NCI-H82 (cell line): ENCODE results near the gene HSPA8.

Experiments used
- DNase-seq: peaks from one replicate; lab custom pipeline; 2025; lab: John Stamatoyannopoulos, UW

Gene HSPA8

DNA sequence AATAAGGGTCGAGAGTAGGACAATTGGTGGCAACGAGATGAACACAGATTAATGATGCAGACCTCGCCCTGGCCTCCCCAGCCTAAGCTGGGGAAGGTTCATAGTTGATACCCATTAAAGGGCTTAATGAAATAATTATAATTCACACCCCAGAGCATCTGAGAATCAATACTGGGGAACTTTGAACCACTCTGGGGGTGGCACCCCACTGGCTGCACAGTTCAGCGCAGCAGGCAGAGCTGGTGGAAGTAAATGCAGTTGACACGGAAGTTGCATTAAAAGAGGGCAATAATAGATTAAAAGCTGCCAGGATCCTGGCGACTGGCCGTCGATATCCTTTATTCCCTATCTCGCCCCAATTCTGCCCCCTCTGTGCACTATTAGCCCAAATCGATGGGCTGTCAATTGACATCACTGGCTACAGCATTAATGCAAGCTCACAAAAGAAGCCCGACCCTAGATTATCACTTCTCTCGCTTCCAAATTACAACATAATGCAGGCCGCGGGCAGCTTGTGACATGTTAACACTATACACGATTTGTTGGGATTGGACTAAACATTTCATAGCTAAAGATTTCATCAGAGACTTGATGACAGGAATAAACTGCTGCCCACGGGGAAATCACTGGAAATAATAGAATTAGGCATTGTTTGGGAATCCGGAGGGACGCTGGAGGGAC lies 14.5 kb downstream of the HSPA8 start:
- no peak for DNase-seq

DNA sequence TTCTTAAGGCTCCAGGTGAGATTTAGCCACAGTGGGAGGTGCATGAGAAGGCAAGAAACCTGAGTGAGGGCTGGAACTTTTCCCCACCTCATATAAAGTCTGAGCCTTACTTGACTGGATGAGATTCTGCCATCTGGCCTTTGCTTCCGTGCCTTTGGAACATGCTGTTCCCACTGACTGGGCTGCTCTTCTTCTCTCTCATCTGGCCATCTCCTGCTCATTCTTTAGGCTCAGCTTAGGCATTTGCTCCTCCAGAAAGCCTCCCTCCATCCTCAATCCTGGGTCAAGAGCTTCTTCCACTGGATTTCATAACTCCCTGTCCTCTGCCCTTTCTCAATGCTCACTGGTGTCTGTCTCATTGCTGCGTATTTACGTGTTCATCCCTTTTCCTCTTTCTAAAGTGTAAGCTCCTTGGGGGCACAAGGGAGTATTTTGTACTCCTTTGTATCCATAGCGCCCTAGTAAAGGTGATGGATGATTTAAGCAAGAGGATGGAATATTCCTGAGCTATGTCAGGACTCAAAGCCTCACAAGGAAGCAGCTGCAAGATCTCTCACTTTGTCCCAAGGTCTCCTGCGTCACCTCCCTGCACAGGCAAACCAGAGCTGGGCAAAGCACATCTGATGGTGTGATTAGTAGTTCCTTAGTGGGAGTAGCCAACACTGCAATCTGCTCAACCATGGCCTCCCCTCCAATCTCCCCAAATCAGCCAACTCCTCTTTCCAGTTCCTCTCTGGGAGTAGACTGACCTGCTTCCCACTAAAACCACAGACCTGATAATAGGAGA lies 15.3 kb downstream of the HSPA8 start:
- no peak for DNase-seq

DNA sequence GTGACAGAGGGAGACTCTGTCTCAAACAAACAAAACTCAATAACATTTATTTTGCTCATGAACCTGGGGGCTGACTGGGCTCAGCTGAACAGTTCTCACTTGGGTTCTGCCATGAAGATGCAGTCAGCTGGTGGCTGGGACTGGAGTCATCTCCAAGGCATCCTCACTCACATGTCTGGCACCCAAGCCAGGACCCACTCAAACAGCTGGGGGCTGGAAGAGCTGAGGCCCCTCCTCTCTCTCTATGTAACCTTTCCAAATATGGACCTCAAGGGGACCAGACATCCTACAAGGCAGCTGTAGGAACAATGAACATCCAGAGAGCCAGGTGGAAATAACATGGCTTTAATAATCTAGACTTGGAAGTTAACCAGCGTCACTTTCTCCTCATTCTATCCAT lies 16.8 kb downstream of the HSPA8 start:
- no peak for DNase-seq

DNA sequence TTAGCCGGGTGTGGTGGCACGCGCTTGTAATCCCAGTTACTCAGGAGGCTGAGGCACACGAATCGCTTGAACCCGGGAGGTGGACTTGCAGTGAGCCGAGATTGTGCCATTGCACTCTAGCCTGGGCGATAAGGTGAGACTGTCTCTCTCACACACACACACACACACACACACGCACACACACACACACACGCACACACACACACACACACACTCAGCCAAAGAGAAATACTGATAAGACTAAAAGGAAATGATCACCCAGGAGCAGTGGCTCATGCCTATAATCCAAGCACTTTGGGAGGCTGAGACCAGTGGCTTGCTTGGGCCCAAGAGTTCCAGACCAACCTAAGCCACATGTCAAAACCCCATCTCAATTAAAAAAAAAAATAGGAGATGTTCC lies 20.8 kb downstream of the HSPA8 start:
- no peak for DNase-seq

DNA sequence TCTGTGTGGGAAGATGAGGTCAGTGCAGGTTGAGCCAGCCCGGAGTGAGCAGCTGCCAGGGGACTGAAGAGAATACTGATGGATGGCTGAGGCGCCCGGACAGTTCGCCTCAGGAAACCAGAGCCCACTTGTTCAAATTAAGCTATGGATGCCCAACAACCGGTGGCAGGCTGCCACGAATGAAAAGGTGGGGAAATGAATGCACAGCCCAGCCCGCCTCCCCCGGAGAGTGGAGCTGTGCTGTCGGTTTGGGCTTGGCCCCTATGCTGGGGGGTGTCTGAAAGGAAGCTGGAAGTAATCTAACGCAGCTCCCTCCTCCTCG lies 21.9 kb downstream of the HSPA8 start:
- no peak for DNase-seq

DNA sequence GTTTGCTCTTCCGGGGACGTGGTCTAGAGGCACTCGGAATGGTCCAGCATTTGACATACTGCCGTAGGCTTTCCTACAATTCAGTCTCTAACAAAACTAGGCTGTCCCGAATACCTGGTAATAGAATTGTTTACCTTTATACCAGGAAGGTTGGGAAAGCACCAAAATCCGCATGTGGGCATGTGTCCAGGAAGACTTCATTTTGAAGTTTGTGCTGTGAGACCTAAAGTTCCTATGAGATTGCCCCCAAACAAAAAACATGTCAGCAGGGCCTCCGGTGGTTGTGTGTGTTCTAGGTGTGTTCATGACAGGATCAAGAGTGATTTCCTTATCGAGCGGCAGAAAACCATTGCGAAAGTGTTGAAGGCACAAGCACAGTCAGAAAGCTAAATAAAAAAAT lies 26.1 kb downstream of the HSPA8 start:
- DNase-seq = no peak

DNA sequence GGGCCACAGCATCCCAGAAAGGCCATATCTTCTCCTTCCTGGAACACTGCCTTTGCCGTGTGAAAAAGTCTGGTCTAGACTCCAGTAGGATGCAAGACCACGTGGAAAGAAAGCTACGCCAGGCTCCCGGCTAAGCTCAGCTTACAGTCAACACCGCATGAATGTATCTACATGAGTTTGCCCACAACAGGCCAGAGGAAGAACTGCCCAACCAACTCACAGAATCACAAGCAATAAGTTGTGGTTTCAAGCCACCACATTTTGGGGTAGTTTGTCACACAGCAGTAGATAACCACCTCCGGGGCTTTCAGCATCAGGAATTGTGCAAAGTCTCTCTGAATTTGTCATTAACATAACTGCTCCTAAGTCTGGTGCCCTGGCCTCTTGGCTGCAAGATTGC lies 27.3 kb downstream of the HSPA8 start:
- DNase-seq = no peak

DNA sequence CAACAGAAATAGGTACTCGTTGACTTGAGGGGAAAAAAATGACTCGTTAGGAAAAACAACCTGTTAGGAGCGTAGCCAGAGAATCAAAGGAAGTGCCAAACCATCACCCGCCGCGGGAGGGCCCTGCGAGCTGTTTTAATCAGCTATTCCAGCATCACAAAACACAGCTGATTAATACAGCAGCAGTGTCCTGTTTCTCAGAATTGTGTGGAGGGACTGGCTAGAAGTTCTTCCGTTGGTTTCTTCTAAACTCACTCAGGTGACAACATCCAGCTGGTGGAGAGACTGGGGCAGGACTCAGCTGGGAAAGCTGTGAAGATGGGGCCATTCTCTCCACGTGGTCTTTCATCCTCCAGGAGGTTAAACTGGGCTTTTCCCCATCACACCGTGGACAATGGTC lies 28.0 kb downstream of the HSPA8 start:
- DNase-seq = peak; percentile 21

DNA sequence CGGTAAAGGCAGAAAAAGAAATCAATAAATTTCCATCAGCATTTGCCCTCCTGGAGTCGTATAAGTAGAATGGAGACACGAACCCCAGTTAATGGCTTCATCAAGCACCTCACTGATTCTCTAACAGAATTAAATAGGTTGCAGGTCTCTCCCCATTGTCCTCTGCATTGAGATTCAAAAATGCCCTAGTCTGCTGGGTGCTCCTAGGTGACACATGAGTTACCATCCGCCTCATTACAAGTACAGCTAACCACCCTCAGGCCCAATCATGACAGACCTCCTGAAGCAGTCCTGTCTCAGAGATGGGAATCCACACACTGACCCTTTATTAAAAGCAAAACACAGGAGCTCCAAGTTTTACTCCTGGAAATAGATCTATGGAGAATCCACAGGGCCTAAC lies 31.4 kb downstream of the HSPA8 start:
- no peak for DNase-seq

DNA sequence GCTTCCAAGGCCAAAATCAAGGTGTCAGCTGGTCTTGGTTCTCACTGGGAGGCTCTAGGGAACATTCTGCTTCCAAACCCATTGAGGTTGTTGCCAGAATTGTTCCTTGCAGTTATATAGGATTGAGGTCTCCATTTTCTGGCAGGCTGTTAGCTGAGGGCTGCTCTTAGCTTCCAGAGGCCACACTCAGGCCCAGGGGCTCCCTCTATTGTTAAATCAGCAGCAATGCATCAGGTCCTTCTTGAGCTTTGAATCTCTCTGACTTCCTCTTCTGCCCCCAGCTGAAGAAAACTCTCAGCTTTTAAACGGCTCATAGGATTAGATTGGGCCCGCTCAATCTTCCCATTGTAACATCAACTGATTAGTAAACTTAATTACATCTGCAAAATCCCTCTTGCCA lies 41.0 kb downstream of the HSPA8 start:
- DNase-seq = peak; percentile 69

DNA sequence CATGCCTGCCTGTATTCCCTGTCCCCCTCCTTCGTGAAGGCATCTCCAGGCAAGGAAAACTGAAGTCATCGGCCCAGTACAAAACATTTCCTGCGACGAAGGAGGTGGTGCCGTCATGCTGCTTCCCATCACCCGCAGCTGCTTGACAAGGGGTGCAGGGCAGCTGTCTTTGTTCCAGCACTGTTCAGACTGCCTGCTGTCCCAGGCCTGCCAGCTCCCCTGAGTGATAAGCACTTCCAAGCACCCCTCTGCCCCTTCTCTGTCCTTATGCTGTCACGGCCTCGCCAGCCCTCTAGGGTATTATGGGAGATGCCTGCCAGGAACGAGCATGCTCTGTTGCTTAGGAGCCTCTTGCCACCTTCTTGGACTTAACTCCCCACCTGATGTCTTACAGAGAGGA lies 43.2 kb downstream of the HSPA8 start:
- no peak for DNase-seq

DNA sequence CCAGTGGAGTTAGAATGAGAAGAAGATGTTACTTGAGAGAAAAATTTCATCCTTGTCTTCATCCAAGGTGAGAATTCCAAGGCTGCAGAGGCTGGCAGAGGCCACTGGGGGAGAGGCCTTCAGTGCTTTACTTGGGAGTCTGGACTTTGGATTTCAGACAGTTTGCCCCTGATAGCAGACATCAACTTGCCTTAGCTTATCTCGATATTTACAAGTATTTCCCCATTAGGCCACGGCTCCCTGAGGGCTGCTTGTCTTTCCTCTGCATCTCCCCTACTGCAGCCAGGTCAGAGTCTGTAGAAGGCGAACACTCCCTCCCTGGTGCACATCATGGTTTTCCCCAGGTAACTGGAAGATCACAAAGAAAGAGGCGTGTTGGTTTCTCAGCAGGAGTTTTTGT lies 50.4 kb downstream of the HSPA8 start:
- DNase-seq = no peak
